Measurements from ENCODE around the gene ZBTB48. TPM values are rescaled to one million over a fixed set of nuclear protein-coding genes. Genes with fewer than 3 reads are reported as not detected.
"Not testable (repeated sequence)": the region's sequence is repeated elsewhere in the genome, so short reads cannot be mapped to it uniquely, and the experiment has no call there.

Gene ZBTB48
- total RNA-seq, 4 donors from 2014 or later, result 12.7 to 17.7 (median 14.1) TPM

- H3K4me1 ChIP-seq, result peaks cover 5 to 23% (median 18%) of the 10 kb centered on the region in 3 donors
- no peaks in the 10 kb centered on the region for H3K36me3 ChIP-seq
- no peaks in the 10 kb centered on the region for H3K9me3 ChIP-seq
- WGBS, 2 donors (ENCODE audit: low coverage in 1 of 2), result 80% methylated on average over 1 of the region's 1 CpG; no CpG with 5 or more reads in 1 of the 2 donors
- no peak for ATAC-seq
- no peak overlapping the region for H3K4me3 ChIP-seq
- no peaks in the 10 kb centered on the region for H3K27me3 ChIP-seq
- H3K27ac ChIP-seq, result no peak overlapping the region
- TF ChIP-seq POLR2AphosphoS5 (IDR thresholded peaks at IDR 0.05) (no peak), EP300 (IDR thresholded peaks at IDR 0.05) (no peak), POLR2A (IDR thresholded peaks at IDR 0.05) (no peak), CTCF (IDR thresholded peaks at IDR 0.05) (no peak)
Observed at GRCh38 chr1:6557597-6557996, 22.2 kb upstream of the ZBTB48 start.

GRCh38 chr1:6559161-6559560, 20.6 kb upstream of the ZBTB48 start:
- not testable (repeated sequence) for H3K27ac ChIP-seq, H3K36me3 ChIP-seq, H3K9me3 ChIP-seq, H3K27me3 ChIP-seq, ATAC-seq, H3K4me3 ChIP-seq
- 80 to 97% methylated on average over 1 to 6 of the region's 11 CpGs for WGBS, 2 donors (ENCODE audit: low coverage in 1 of 2)
- peaks cover 0 to 11% (median 8%) of the 10 kb centered on the region in 3 donors for H3K4me1 ChIP-seq

GRCh38 chr1:6560267-6560666, 19.5 kb upstream of the ZBTB48 start:
- H3K27ac ChIP-seq, result no peak overlapping the region
- no peaks in the 10 kb centered on the region for H3K36me3 ChIP-seq
- H3K27me3 ChIP-seq, result peaks cover 1% of the 10 kb centered on the region
- H3K4me3 ChIP-seq, result no peak overlapping the region
- peaks cover 0 to 2% (median under 1%) of the 10 kb centered on the region in 3 donors for H3K4me1 ChIP-seq
- H3K9me3 ChIP-seq, result no peaks in the 10 kb centered on the region
- TF ChIP-seq POLR2A (IDR thresholded peaks at IDR 0.05) (no peak), CTCF (IDR thresholded peaks at IDR 0.05) (no peak), POLR2AphosphoS5 (IDR thresholded peaks at IDR 0.05) (no peak), EP300 (IDR thresholded peaks at IDR 0.05) (no peak)
- no peak for ATAC-seq
- WGBS, 2 donors (ENCODE audit: low coverage in 1 of 2), result 36 to 53% methylated on average over 3 to 9 of the region's 9 CpGs

GRCh38 chr1:6569033-6569432, 10.8 kb upstream of the ZBTB48 start:
- peaks cover 0 to 9% (median 0%) of the 10 kb centered on the region in 3 donors for H3K9me3 ChIP-seq
- no peak overlapping the region for H3K4me3 ChIP-seq
- 87 to 93% methylated on average over 5 to 11 of the region's 11 CpGs for whole genome bisulfite sequencing, 2 donors (ENCODE audit: low coverage in 1 of 2)
- TF ChIP-seq CTCF (IDR thresholded peaks at IDR 0.05) (no peak), EP300 (IDR thresholded peaks at IDR 0.05) (no peak)
- H3K27ac ChIP-seq, result no peak overlapping the region
- H3K36me3 ChIP-seq, result no peaks in the 10 kb centered on the region
- no peaks in the 10 kb centered on the region for H3K4me1 ChIP-seq
- no peak for ATAC-seq
- H3K27me3 ChIP-seq, result peaks cover 9% of the 10 kb centered on the region

- Histone ChIP-seq H3K4me1 (no peaks in the 10 kb centered on the region), H3K36me3 (no peaks in the 10 kb centered on the region), H3K27ac (no peak overlapping the region), H3K27me3 (peaks cover 9% of the 10 kb centered on the region), H3K4me3 (no peak overlapping the region), H3K9me3 (peaks cover 0 to 9% (median 0%) of the 10 kb centered on the region in 3 donors)
- 31 to 43% methylated on average over 3 of the region's 3 CpGs for WGBS, 2 donors (ENCODE audit: low coverage in 1 of 2)
- TF ChIP-seq EP300 (IDR thresholded peaks at IDR 0.05) (no peak), POLR2A (IDR thresholded peaks at IDR 0.05) (no peak), POLR2AphosphoS5 (IDR thresholded peaks at IDR 0.05) (no peak), CTCF (IDR thresholded peaks at IDR 0.05) (no peak)
- ATAC-seq, result no peak
Observed at GRCh38 chr1:6570100-6570499, 9.7 kb upstream of the ZBTB48 start.

All from gastroesophageal sphincter (tissue), 4 donors.